ENCODE measurements around the gene PYGL.
A peak's percentile ranks its signal among the peaks of the same experiment; 100 is the strongest.
"Not testable (repeated sequence)": the region's sequence is repeated elsewhere in the genome, so short reads cannot be mapped to it uniquely, and the experiment has no call there.

The PYGL gene

DNA sequence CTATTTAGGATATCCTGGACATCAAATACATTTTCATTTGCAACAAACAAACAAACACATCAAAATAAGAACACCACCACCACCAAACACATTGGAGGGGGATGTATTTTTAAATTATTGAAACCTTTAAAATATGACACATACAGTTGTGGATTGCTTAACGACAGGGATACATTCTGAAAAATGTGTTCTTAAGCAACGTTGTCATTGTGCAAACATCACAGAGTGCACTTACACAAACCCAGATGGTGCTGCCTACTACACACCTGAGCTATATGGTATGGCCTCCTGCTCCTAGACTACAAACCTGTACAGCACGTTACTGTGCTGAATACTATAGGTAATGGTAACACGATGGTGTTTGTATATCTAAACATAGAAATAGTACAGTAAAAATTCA lies 19.4 kb downstream of the PYGL start:
- DNase-seq = no peak

DNA sequence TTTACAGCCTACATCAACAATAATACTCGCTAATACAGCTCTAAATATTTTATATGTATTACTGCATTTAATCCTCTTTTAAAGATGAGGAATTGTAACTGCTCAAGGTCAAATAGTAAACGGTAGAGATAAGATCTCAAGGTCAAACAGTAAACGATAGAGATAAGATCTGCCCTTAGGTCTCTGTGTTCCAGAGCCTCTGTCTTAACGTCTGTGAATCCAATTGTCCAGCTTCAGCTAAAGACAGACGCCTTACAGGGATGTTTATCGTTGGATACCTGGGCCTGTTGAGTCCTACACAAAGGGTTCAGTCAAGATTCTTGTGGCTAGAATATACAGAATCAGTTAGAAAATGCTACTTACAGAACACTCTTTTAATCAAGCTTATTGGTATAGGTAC lies 20.0 kb downstream of the PYGL start:
- no peak for DNase-seq

DNA sequence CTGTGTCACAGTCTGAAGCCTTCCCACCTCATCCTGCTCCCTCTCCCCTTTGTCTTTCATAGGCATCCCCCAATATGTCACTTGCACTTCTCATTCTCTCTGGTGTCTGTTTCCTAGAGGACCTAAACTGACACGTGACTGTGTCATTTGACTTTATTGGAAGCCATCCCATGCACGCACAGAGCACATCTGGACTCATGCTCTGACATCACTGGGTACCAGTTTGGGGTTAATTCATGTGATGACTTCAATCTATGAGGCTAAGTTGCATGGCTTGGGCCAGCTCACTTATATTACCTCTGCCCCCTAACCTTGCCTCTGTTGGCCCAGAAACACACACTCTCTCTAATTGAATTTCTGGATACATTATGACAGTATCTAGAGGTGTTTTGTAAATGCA lies 21.5 kb downstream of the PYGL start:
- no peak for DNase-seq

DNA sequence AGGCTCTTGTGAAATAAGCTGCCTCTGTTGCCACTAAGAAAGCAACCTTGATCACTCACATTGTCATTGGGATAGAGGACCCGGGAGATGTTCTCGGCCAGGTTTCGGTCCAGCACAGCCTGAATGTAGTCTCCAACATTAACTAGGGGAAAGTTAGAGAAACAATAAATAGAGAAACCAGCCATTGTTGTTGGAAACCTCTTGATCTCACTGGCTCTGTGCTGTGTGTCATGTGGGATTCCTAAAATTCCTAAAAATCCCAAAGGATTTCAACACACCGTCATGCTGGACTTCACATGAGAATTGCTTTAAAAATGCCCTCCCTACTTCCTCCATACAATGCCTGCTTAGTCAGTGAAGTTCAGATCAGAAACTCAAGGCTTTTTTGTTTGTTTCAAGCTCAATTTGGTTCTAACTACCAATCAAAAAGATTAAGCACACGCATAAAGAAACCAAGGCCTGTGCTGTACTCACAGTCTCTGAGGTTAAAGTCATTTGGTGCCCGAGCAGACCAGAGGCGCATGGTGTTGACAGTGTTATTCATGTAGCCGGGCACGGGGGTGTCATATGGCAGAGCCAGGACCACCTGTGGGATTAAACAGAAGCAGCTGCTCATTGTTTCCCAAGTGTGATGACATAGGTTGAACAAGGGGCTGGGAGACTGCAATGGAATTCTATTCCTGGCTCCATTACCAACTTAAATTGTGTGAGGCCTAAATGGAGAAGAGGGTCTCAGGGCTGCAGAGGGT lies 23.6 kb downstream of the PYGL start:
- DNase-seq = no peak

DNA sequence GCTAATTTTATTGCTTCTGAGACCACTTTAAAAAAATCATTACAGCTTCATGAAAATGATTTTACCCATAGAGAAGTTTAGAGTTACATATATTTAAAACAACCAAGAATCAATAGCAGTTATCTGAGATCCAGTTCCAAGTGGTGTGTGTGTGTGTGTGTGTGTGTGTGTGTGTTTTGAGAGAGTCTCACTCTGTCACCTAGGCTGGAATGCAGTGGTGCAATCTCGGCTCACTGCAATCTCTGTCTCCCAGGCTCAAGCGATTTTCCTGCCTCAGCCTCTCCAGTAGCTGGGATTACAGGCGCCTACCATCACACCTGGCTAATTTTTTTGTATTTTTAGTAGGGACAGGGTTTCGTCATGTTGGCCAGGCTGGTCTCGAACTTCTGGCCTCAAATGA lies 24.8 kb downstream of the PYGL start:
- not testable (repeated sequence) for DNase-seq

DNA sequence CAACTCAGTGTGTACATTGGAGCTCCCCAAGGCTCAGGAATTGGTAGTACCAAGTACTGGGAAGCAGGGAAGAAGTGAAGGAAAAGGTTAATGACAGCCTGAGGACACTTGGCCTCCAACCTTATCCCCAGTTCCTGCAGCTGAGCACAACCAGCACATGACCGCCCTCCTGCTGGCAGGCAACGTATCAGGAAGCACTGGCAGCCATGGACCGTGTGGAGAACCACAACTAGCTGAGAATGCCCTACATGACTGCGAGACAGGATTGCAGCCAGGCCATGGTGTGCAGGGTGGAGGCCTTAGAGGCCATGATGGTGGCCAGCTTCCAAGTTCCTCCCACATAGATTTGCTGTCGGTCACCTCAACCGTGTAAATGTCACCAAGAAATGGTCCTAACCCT lies 26.8 kb downstream of the PYGL start:
- DNase-seq = no peak

DNA sequence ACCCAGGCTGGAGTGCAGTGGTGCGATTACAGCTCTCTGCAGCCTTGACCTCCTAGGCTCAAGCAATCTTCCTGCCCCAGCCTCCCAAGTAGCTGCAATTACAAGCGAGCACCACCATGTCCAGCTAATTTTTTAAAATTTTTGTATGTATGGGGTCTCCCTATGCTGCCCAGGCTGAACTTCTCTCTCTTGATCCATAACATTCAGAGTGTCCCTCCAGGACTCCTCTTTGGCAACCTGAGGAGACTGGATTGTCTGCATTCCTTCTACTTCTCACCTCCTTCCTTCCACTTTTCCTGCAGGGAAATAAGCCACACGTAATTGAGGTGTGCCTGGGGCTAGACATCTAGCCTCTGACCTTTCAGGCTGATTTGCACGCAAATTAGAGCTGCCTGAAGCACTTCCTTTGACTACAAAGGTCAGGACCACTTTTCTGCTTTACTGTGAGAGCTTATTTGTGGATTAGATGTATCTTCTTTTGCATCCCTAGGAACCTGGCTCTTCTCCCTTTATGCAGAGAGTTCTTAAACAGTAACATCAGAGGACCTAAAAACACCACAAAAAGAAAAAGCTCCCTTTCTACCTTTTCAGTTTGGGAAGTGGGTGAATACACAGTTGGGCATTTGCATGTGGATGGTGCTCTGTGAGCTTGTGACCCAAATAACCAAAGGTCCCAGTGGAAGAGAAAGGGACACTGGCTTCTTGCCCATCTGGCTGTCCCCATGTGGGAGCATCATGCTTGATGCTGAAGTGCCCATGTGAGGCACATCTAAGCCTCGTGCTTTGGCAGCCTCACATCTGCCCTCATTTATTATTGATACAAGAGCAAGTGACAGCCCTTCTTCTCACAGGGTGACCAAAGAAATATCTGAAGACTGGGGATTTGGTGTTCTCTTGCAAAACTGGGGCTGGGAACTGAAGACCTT lies 33.5 kb downstream of the PYGL start:
- no peak for DNase-seq

DNA sequence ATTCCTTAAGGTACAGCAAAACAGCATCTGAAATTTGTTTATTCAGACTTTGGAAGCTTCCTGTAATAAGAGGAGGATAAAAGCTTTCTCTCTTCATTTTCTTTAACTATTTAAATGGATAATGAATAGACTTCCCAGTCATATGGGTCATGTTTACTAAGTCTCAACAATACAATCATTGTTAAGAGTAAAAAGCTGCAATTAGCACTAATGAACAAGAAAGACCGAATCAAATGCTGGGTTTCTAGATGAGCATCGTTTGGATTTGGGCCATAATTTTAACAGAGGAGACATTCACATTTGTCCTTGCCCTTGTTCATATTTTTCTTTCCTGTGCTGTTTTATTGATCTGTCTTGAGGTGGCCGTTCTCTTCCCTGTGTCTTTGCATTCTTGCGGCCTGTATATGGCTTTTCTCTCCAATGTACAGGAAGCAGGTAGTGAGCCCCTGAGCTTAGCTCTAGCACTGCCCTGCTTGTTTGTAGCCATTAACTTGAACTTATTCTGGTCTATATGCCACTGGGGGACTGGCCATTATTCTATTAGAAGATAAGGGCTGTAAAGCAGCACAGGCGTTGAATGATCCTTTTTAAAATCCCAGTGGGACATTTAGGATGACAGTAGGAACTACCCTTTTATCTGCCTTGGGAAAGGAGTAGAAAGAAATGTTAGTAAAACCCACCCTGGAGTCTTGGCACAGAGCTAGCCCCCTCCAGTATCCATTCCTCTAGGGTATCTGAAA lies 37.8 kb downstream of the PYGL start:
- no peak for DNase-seq

DNA sequence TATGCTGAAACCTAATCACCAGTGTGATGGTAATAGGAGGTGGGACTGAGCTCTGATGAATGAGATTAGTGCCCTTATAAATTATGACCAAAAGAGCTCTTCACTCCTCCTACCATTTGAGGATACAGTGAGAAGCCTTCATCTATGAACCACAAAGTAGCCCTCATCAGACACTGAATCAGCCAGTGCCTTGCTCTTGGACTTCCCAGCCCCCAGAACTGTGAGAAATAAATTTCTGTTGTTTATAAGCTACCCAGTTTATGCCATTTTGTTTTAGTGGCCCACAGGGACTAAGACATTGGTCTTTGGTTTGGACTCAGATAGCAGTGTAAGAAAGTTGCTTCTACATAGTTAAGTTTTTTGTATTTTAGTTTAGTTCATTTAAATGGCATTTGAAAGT lies 39.6 kb downstream of the PYGL start:
- DNase-seq = no peak

DNA sequence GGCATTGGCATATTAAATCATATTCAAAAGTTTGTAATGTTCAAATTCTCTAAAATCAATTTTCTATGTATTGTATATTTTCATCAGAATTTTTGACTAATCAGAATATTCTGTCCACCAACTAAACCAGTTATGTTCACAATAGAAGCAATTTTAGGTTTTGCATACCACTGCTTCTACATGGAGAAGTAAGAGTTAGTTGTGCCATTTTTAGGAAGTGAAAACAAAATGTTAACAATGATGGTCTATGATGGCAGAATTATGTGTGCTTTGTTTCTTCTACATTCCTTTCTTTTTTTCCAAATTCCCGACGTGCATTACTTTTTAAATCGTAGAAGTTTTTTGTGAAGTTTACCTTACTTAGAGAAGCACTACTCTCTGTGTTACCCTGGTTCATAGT lies 42.9 kb downstream of the PYGL start:
- no peak for DNase-seq

DNA sequence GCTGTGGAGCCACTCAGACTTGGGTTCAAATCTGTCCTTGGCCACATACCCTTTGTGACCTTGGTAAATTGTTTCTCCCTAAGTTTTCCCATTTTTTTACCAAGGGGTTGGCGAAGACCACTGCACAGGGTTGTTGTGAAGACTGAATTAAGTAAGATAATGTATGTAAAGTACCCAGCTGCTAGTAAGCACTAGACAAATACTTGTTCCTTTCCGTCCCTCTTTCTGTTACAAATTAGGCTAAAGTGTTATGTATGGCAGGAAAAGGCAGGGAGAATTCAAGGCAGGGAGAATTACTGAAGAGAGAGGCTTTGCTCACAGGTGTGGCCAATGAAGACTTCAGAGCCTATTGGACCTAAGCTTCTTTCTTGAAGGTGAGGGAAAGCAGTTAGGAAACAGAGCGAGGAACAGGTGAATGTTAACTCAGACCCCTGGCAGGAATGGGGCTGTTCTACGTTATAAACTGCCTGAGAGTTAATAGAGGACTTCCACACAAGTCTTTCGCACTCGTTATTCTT lies 46.6 kb downstream of the PYGL start:
- no peak for DNase-seq

DNA sequence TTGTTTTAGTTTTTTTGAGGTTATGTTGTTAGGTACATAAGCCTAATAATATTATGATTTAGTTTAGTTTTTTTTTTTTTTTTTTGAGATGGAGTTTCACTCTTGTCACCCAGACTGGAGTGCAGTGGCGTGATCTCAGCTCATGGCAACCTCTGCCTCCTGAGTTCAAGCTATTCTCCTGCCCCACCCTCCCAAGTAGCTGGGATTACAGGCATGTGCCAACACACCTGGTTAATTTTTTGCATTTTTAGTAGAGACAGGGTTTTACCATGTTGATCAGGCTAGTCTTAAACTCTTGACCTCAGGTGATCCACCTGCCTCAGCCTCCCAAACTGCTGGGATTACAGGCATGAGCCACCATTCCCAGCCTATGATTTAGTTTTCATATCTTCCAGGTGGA lies 47.3 kb downstream of the PYGL start:
- DNase-seq = not testable (repeated sequence)

DNA sequence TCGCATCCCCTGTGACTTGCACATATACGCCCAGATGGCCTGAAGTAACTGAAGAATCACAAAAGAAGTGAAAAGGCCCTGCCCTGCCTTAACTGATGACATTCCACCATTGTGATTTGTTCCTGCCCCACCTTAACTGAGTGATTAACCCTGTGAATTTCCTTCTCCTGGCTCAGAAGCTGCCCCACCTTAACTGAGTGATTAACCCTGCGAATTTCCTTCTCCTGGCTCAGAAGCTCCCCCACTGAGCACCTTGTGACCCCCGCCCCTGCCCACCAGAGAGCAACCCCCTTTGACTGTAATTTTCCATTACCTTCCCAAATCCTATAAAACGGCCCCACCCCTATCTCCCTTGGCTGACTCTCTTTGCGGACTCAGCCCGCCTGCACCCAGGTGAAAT lies 47.9 kb downstream of the PYGL start:
- DNase-seq = not testable (repeated sequence)

DNA sequence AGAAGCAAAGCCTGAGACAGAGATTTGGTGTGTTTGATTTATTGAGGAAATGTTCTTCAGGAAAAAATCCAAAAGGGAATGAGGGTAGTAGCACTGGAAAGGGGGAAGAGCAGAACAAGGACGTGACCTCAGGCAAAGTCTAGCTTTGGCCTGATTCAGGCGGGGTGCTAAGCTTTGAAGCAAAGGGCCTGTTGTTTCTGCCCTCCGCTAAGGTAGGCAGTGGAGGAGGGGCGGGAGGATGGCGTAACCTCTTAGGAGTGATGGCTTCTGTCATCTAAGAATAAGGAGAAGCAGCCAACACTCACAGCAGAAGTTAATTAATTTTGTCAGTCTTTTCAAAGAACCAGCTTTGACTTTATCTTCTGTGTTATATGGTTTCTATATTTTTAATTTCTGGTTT lies 52.0 kb downstream of the PYGL start:
- DNase-seq = no peak

DNA sequence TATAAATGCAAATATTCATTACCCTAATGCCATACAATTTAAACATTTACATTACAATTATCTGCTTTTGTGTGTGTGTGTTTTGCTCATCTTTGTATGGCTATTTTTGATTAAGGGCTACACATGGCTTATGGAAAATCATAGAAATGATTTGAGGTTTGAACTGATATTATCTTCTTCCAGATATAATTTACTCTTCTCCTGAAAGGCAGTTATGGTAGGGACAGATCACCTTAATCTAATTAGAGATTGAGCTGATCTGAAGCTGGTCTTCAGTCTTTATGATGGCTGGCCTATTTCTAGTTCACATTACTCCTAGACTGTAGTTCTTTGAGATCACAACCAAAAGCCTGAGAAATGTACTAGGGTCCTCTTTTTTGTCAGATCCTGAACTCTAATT lies 56.8 kb downstream of the PYGL start:
- no peak for DNase-seq

DNA sequence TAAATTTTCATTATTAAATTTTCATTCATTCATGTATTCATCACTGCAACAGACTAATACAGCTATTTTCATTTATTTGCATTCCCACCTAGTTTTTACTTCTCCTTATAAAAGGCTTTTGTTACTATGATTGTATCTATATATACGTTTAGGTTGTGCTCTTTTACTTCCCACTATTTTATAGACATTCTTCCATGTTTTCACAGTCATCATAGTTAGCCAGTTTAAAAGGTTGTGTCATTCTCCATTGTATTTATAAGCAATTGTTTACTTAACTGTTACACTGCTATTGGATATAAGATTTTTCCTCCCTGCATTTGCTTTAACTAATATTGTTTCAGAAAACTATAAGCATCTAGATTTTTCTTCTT lies 60.5 kb downstream of the PYGL start:
- no peak for DNase-seq

DNA sequence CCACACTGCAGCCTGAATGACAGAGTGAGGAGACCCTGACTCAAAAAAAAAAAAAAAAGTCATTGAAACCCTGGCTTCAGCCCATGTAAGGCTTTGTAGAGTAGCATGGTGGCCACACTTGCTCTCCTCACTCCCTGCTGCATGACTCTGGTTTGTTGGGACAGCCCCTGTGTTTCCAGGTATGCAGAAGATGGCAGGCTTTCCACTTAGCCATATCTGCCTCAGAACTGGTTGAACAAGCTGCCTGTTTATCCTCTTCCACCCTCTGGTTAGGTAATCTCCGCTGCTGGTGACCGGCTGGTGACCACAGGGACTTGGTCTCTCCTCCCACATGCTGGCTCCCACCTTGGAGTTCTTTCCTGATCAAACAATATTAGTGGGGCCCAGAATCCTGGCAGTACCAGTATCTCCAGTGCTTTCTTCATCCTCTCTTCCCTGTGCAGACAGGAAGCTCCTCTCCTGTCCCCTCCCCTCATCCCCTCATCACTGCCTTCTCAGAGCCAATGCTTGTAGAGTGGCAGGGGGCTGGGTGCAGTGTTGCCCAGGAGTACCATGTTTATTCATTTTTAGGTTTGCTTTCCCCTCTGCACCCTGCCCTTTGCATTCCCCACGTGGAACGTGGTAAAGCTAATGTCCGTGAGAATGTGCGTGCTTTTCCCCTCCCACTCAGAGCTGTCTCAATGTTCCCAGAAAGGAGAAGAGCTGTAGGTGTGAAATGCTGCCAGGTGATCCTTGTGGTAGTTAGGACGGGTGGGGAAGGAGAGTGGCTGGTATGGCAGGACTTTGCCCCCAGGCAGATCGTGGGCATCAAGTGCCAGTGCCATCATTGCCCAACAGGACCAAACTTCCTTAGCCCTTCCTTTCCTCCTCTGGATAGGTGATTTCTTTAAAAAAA lies 61.1 kb downstream of the PYGL start:
- DNase-seq = no peak

DNA sequence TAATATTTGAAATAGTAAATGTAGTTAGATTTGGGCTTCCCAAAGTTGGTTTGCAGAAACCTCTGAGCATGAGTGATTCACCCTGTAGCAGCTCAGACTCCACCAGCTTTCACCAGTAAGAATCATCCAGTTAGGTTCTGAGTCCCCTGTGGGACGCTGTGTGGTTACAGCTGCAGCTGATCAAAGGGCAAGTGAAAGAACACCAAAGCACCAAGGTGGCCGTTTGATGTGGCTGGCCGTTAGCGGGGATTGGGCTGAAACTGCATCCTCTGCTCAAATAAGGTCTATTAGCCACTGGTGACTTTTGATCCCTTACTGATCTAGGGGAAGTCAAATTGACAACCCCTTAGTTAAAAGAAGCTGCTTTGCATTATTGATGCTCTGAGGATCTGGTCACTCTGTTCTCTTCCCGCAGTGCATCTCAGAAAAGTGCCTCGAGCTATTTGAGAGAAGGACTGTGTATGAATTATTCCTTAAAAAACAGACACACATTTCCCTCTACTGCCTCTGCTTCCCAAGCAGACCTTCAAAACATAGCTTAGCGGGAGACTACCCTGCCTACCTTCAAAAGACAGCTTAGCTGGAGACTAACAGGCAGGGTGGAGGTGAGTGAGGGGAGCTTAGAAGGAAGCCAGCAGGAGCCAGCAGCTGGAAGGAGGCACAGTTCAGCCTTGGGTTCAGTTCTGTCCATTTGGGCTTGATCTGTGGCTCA lies 68.8 kb downstream of the PYGL start:
- peak; percentile 75 for DNase-seq

DNA sequence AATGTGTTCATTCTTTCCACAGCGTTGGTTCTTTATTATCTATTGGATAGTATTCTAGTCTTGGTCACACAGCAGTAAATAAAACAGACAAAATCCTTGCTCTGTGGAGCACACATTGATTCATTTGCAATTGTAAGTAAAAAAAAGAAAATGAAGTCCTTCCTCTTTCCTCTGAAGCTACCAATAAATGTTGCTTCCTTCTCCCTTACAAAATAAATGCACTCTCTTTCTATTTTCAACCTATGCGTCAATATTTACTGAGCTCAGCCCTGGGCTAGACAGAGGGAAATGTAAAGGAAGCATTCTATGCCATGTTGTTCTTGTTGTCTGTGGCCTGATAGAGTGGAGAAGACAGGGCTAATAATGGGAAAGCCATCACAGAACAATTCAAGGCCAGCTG lies 69.5 kb downstream of the PYGL start:
- DNase-seq = no peak

DNA sequence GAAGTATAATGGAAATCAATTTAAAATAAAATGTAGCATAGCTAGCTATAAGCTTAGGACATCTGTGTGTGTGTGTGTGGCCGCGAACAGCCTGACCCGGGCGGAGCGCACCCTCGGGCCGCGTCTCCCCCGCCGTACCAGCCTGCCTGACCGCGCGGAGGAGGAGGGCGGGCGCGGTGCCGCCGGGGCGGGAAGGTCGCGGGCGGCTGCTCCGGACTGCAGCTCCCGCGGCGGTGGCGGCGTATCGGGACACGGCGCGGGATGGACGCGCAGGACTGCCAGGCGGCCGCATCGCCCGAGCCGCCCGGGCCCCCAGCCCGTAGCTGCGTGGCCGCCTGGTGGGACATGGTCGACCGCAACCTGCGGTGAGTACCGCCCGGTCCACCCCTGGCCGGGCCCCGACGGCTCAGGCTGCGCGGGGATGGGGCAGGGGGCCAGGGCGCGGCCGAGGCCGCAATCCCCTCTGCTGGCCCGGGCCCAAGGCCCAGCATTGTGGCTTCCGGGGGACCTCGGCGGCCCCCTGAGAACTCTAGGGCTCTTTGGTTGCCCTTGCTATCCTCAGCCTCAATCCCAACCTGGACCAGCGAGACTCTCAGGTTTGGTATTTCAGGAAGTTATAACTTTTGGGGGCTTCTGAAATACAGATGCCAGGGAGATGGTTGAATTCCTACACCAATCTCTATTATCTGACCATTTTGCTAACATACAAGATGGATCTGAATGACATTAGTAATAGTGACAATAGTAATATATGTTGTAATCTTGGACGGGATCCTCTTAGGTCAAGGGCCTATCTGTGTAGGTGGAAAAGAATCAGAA lies 72.2 kb downstream of the PYGL start, which contains the start of gene ABHD12B:
Gene ABHD12B (plus strand): TSS at position 140 of the 819 bp plus-strand sequence. CDS start 122 bp downstream, at position 262.
- DNase-seq = no peak

DNA sequence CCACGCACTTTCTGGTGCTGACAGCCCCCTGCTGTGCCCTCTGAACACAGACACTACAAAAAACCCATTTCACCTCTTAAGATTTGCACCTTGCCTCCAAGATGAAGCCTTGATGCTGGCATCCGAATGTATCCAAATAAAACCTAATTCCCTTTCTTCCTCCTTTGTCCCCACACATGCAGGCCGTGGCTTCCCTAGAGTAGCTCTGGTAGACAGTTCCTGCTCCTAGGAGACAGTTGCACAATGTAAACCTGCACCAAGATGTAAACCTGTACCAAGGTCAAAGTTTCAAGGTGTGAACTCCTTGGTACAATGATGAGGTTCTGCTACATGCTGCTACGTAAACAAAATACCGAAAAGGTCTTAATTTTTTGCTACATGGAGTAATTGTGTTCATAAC lies 73.1 kb downstream of the PYGL start:
- no peak for DNase-seq
